Spinal cord (tissue), 10 donors: ENCODE measurements around the gene SELENOH. TPM values are rescaled to one million over a fixed set of nuclear protein-coding genes. Genes with fewer than 3 reads are reported as not detected.

Experiments used
- DNase-seq, 6 donors: peaks; one replicate each; pipeline versions ENCODE4 v3.0.0 to v3.0.0-alpha.2; 2013 to 2015; ENCODE audit warnings: low spot score in 6 of 6, low read depth in 4 of 6
- H3K27ac ChIP-seq: one replicate; pipeline ENCODE4 v1.5.1; 2013; ENCODE audit warnings: low read depth, low read length, control low read depth
- H3K27me3 ChIP-seq: one replicate; pipeline ENCODE4 v1.6.1; 2013; ENCODE audit warnings: low read length; ENCODE audit not compliant: control insufficient read depth, insufficient read depth
- H3K36me3 ChIP-seq: one replicate; pipeline ENCODE4 v1.6.1; 2013; ENCODE audit warnings: low read length; ENCODE audit not compliant: control insufficient read depth, insufficient read depth
- H3K4me1 ChIP-seq: one replicate; pipeline ENCODE4 v1.6.1; 2013; ENCODE audit warnings: low read length; ENCODE audit not compliant: control insufficient read depth, insufficient read depth
- H3K4me3 ChIP-seq: one replicate; pipeline ENCODE4 v1.5.1; 2013; ENCODE audit warnings: low read depth, low read length, control low read depth
- H3K9me3 ChIP-seq: one replicate; pipeline ENCODE4 v1.6.1; 2013; ENCODE audit warnings: low read length; ENCODE audit not compliant: control insufficient read depth, insufficient read depth
- WGBS: methylation state at CpG from one replicate; pipeline ENCODE4 v1.1.5; 2013; ENCODE audit warnings: missing lambda C conversion rate; ENCODE audit not compliant: insufficient coverage; 5-methylcytosine and 5-hydroxymethylcytosine counted together
- polyA plus RNA-seq, 2 donors: library from polyadenylated mRNA; unstranded; fragments of 120-200 nt; gene quantifications; one replicate each; pipeline ENCODE4 v1.2.1, GENCODE V29; 2013; ENCODE audit not compliant: insufficient read length in 2 of 2
- small RNA-seq: library from RNA; depleted of rRNA; stranded (forward); fragments of <200 nt; gene quantifications from one replicate; pipeline ENCODE3, GENCODE V24; 2014; ENCODE audit warnings: low replicate concordance
- total RNA-seq, 2 donors: library from RNA; depleted of rRNA in 1 of 2; stranded (reverse); fragments of 120-200 nt in 1 of 2; fragments of >200 nt in 1 of 2; gene quantifications; one replicate each; pipeline versions ENCODE4 v1.2.3 to v1.2.4, GENCODE V29; 2013 to 2014
- donor health status: healthy.

Gene SELENOH
- total and polyA plus RNA-seq, 4 donors, result 39.8 to 136 (median 117) TPM

DNA sequence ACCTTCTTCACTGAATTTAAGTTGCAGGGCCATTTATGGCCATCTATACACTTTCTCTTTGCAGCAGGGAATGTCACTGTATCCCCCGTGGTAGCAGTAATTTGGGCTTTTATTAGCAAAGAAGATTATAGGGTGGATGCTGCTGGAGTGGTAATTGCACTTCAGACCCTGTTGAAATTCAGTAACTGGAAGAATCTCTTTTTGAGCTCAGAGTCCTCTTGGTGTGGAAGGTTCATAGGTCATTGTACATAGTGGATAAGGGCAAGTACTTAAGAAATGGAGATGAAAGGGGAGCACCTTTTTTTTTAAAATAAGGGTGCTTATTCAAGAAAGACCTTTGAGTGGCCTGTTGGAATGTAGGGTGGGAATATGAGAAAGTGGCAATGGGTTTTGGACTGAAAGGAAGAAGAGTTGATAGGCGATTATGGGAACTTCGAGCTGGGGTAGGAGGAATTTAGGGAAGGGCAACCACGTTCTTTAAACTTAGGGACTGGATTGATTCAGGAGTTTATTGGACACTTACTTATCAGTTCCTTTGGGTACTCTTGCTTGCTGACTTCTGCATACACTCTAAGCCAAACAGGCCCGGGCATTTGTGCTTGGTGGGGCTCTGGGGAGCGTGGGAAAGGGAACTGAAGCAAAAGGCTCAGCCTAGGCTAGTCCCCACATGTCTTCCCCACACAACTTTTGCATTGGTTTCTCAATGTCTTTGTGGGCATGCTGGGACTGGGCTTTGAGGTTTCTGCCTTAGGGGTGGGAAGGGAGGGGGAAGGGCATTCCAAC lies 46.8 kb downstream of the SELENOH start:
- H3K9me3 ChIP-seq, result no peaks in the 10 kb centered on the region
- WGBS, result 65% methylated on average over 4 of the region's 6 CpGs
- peaks cover 11% of the 10 kb centered on the region for H3K4me1 ChIP-seq
- H3K4me3 ChIP-seq, result no peak overlapping the region
- no peak for DNase-seq
- no peaks in the 10 kb centered on the region for H3K27me3 ChIP-seq
- H3K36me3 ChIP-seq, result peaks cover 23% of the 10 kb centered on the region
- no peak overlapping the region for H3K27ac ChIP-seq

GRCh38 chr11:57788703-57789088 lies 47.4 kb downstream of the SELENOH start:
- DNase-seq, result no peak
- Histone ChIP-seq H3K27ac (no peak overlapping the region), H3K4me1 (peaks cover 11% of the 10 kb centered on the region), H3K36me3 (peaks cover 25% of the 10 kb centered on the region), H3K9me3 (no peaks in the 10 kb centered on the region), H3K4me3 (no peak overlapping the region), H3K27me3 (no peaks in the 10 kb centered on the region)

GRCh38 chr11:57791321-57792059 lies 50.2 kb downstream of the SELENOH start:
- peaks cover 48% of the 10 kb centered on the region for H3K36me3 ChIP-seq
- WGBS, result 95% methylated on average over 17 of the region's 22 CpGs
- H3K4me1 ChIP-seq, result peaks cover 7% of the 10 kb centered on the region
- no peak overlapping the region for H3K4me3 ChIP-seq
- DNase-seq, result no peak
- H3K27ac ChIP-seq, result no peak overlapping the region
- H3K9me3 ChIP-seq, result no peaks in the 10 kb centered on the region
- no peaks in the 10 kb centered on the region for H3K27me3 ChIP-seq

GRCh38 chr11:57792060-57792541 lies 50.8 kb downstream of the SELENOH start:
- Histone ChIP-seq H3K4me3 (no peak overlapping the region), H3K9me3 (no peaks in the 10 kb centered on the region), H3K27ac (no peak overlapping the region), H3K36me3 (peaks cover 53% of the 10 kb centered on the region), H3K4me1 (peaks cover 7% of the 10 kb centered on the region), H3K27me3 (no peaks in the 10 kb centered on the region)
- WGBS, result 100% methylated on average over 1 of the region's 7 CpGs
- peak in 1 of 6 donors; percentile 29 for DNase-seq

GRCh38 chr11:57792870-57793269 lies 51.6 kb downstream of the SELENOH start:
- DNase-seq, result no peak
- Histone ChIP-seq H3K27ac (no peak overlapping the region), H3K27me3 (no peaks in the 10 kb centered on the region), H3K4me3 (no peak overlapping the region), H3K4me1 (peaks cover 7% of the 10 kb centered on the region), H3K36me3 (peaks cover 58% of the 10 kb centered on the region), H3K9me3 (no peaks in the 10 kb centered on the region)

Small RNA genes lying within 50 kb of the gene (small RNA-seq; reads per million reads assigned to genes)
- gene AP001931.1 (not detected), gene TMX2-CTNND1 (not detected)

Other genes starting within 250 kb of the SELENOH start
- gene SLC43A1, start 225.8 kb upstream of the SELENOH start, total RNA-seq, result 10 to 100 TPM in 1 of 2 donors, 1 to 10 TPM in 1; 5.3 to 10.4 TPM
- gene SLC43A1, start 225.8 kb upstream of the SELENOH start, polyA plus RNA-seq, result 1 to 10 TPM; 4.0 to 6.1 TPM
- 10 to 100 TPM; 27.0 to 39.8 TPM for gene TIMM10, start 210.7 kb upstream of the SELENOH start, total RNA-seq
- gene TIMM10, start 210.7 kb upstream of the SELENOH start, polyA plus RNA-seq, result 10 to 100 TPM; 47.7 to 52.1 TPM
- gene SMTNL1, start 203.9 kb upstream of the SELENOH start, total RNA-seq, result not detected
- gene SMTNL1, start 203.9 kb upstream of the SELENOH start, polyA plus RNA-seq, result 1 to 10 TPM in 1 of 2 donors, under 1 TPM in 1; 0.93 to 1.6 TPM
- gene UBE2L6, start 173.8 kb upstream of the SELENOH start, total RNA-seq, result 10 to 100 TPM; 41.5 to 76.7 TPM
- 100 to 1,000 TPM in 1 of 2 donors, 10 to 100 TPM in 1; 99.6 to 114 TPM for gene UBE2L6, start 173.8 kb upstream of the SELENOH start, polyA plus RNA-seq
- 100 to 1,000 TPM in 1 of 2 donors, 10 to 100 TPM in 1; 35.7 to 131 TPM for gene SERPING1, start 143.8 kb upstream of the SELENOH start, total RNA-seq
- gene SERPING1, start 143.8 kb upstream of the SELENOH start, polyA plus RNA-seq, result 100 to 1,000 TPM in 1 of 2 donors, 10 to 100 TPM in 1; 63.2 to 112 TPM
- 1 to 10 TPM; 2.6 to 3.3 TPM for gene YPEL4, start 91.6 kb upstream of the SELENOH start, total RNA-seq
- gene YPEL4, start 91.6 kb upstream of the SELENOH start, polyA plus RNA-seq, result 1 to 10 TPM; 7.6 TPM
- gene CLP1, start 83.7 kb upstream of the SELENOH start, total RNA-seq, result 10 to 100 TPM in 1 of 2 donors, 1 to 10 TPM in 1; 9.5 to 15.8 TPM
- gene CLP1, start 83.7 kb upstream of the SELENOH start, polyA plus RNA-seq, result 10 to 100 TPM in 1 of 2 donors, 1 to 10 TPM in 1; 9.9 to 10.6 TPM
- gene ZDHHC5, start 73.4 kb upstream of the SELENOH start, total RNA-seq, result 10 to 100 TPM; 22.5 to 22.8 TPM
- gene ZDHHC5, start 73.4 kb upstream of the SELENOH start, polyA plus RNA-seq, result 10 to 100 TPM; 31.8 to 34.3 TPM
- 10 to 100 TPM; 12.1 to 32.2 TPM for gene MED19, start 29.3 kb upstream of the SELENOH start, total RNA-seq
- 10 to 100 TPM; 25.0 to 27.3 TPM for gene MED19, start 29.3 kb upstream of the SELENOH start, polyA plus RNA-seq
- 100 to 1,000 TPM in 1 of 2 donors, 10 to 100 TPM in 1; 80.3 to 123 TPM for gene TMX2, start 28.9 kb upstream of the SELENOH start, total RNA-seq
- gene TMX2, start 28.9 kb upstream of the SELENOH start, polyA plus RNA-seq, result 100 to 1,000 TPM; 131 to 139 TPM
- gene BTBD18, start 10.3 kb downstream of the SELENOH start, total RNA-seq, result not detected
- under 1 TPM; 0.21 to 0.74 TPM for gene BTBD18, start 10.3 kb downstream of the SELENOH start, polyA plus RNA-seq
- gene CTNND1, start 20.3 kb downstream of the SELENOH start, total RNA-seq, result 100 to 1,000 TPM; 113 to 149 TPM
- 100 to 1,000 TPM; 126 to 137 TPM for gene CTNND1, start 20.3 kb downstream of the SELENOH start, polyA plus RNA-seq